ENCODE data around the gene OGT. TPM values are rescaled to one million over a fixed set of nuclear protein-coding genes. Genes with fewer than 3 reads are reported as not detected.

Gene OGT
- total RNA-seq, 1 experiment from 2014 or later: 143 TPM

GRCh38 chrX:71615954-71616353 is 83.0 kb downstream of the OGT start:
- CTCF ChIA-PET: no interaction called here
- Histone ChIP-seq H3K9me3 (ENCODE audit: control insufficient read depth in 1 of 2, insufficient read depth in 1 of 2, low read depth in 1 of 2, low read length in 2 of 2) (no peaks in the 10 kb centered on the region), H3K4me3 (replicated peaks in 1 of 2; ENCODE audit: low read depth in 1 of 2, low read length in 2 of 2) (no peak overlapping the region), H4K20me1 (ENCODE audit: insufficient read depth) (no peaks in the 10 kb centered on the region), H3K79me2 (ENCODE audit: insufficient read depth, low read length) (no peaks in the 10 kb centered on the region), H3K9me2 (ENCODE audit: insufficient read depth) (no peaks in the 10 kb centered on the region), H3K4me2 (ENCODE audit: low read length) (no peak overlapping the region), H2AFZ (ENCODE audit: low read depth, low read length, poor library complexity, severe bottlenecking) (no peak overlapping the region), H3K27me3 (ENCODE audit: insufficient read depth, low read length) (no peaks in the 10 kb centered on the region), H3K9ac (ENCODE audit: low read length) (no peak overlapping the region), H3K4me1 (ENCODE audit: control insufficient read depth in 1 of 2, insufficient read depth in 2 of 2, low read length in 2 of 2) (no peaks in the 10 kb centered on the region; a peak in 1 of 4 replicates), H3K36me3 (ENCODE audit: control insufficient read depth in 1 of 2, insufficient read depth in 2 of 2, low read length in 2 of 2) (no peaks in the 10 kb centered on the region), H3K27ac (ENCODE audit: low read depth, low read length) (no peak overlapping the region)
- intact Hi-C loops (cut with micrococcal nuclease): no loop called here
- POLR2A ChIA-PET: no interaction called here
- no TSS peak for BruUV-seq (replicated peaks)
- ATAC-seq (no peak), DNase-seq (ENCODE audit: low read depth, low spot score) (no peak)
- RAD21 ChIA-PET (ENCODE audit: low non-redundant PET in 1 of 2, low total read pairs in 2 of 2, uncharacterized antibody in 2 of 2, unreplicated experiment in 2 of 2): no interaction called here
- TF ChIP-seq CBX3 (IDR thresholded peaks at IDR 0.05; ENCODE audit: low read depth) (no peak), RAD21 (IDR thresholded peaks at IDR 0.05; ENCODE audit: low read depth) (no peak), TCF7L2 (IDR thresholded peaks at IDR 0.05; ENCODE audit: borderline replicate concordance, extremely low read depth, insufficient read depth, insufficient read length) (no peak), EZH2phosphoT487 (IDR thresholded peaks at IDR 0.05; ENCODE audit: borderline replicate concordance) (no peak)

- no peak overlapping the region for H3K9ac ChIP-seq (ENCODE audit: low read length)
- ChIA-PET POLR2A (no interaction called here), CTCF (no interaction called here), RAD21 (ENCODE audit: low non-redundant PET in 1 of 2, low total read pairs in 2 of 2, uncharacterized antibody in 2 of 2, unreplicated experiment in 2 of 2) (no interaction called here)
- BruUV-seq (replicated peaks): no TSS peak
- no peak overlapping the region for H2AFZ ChIP-seq (ENCODE audit: low read depth, low read length, poor library complexity, severe bottlenecking)
- DNase-seq (ENCODE audit: low read depth, low spot score): no peak
- H3K27ac ChIP-seq (ENCODE audit: low read depth, low read length): no peak overlapping the region
- H3K27me3 ChIP-seq (ENCODE audit: insufficient read depth, low read length): no peaks in the 10 kb centered on the region
- H3K36me3 ChIP-seq (ENCODE audit: control insufficient read depth in 1 of 2, insufficient read depth in 2 of 2, low read length in 2 of 2): no peaks in the 10 kb centered on the region
- no peaks in the 10 kb centered on the region for H4K20me1 ChIP-seq (ENCODE audit: insufficient read depth)
- H3K4me1 ChIP-seq (ENCODE audit: control insufficient read depth in 1 of 2, insufficient read depth in 2 of 2, low read length in 2 of 2): no peaks in the 10 kb centered on the region; a peak in 1 of 4 replicates
- no peaks in the 10 kb centered on the region for H3K9me2 ChIP-seq (ENCODE audit: insufficient read depth)
- H3K4me3 ChIP-seq (replicated peaks in 1 of 2; ENCODE audit: low read depth in 1 of 2, low read length in 2 of 2): no peak overlapping the region
- H3K4me2 ChIP-seq (ENCODE audit: low read length): no peak overlapping the region
- ATAC-seq: no peak
- no peaks in the 10 kb centered on the region for H3K9me3 ChIP-seq (ENCODE audit: control insufficient read depth in 1 of 2, insufficient read depth in 1 of 2, low read depth in 1 of 2, low read length in 2 of 2)
- TF ChIP-seq ELF1 (IDR thresholded peaks at IDR 0.05; ENCODE audit: borderline replicate concordance, low read depth) (no peak), POLR2AphosphoS5 (IDR thresholded peaks at IDR 0.05; ENCODE audit: low read depth, low read length) (no peak), SRF (IDR thresholded peaks at IDR 0.05; ENCODE audit: low read depth) (no peak), RAD21 (IDR thresholded peaks at IDR 0.05; ENCODE audit: low read depth) (no peak)
- TF ChIP-seq, protein P1, sequence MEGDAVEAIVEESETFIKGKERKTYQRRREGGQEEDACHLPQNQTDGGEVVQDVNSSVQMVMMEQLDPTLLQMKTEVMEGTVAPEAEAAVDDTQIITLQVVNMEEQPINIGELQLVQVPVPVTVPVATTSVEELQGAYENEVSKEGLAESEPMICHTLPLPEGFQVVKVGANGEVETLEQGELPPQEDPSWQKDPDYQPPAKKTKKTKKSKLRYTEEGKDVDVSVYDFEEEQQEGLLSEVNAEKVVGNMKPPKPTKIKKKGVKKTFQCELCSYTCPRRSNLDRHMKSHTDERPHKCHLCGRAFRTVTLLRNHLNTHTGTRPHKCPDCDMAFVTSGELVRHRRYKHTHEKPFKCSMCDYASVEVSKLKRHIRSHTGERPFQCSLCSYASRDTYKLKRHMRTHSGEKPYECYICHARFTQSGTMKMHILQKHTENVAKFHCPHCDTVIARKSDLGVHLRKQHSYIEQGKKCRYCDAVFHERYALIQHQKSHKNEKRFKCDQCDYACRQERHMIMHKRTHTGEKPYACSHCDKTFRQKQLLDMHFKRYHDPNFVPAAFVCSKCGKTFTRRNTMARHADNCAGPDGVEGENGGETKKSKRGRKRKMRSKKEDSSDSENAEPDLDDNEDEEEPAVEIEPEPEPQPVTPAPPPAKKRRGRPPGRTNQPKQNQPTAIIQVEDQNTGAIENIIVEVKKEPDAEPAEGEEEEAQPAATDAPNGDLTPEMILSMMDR (IDR thresholded peaks at IDR 0.05 in 2 of 3, conservative IDR thresholded peaks at IDR 0.05 in 1 of 3; ENCODE audit: borderline replicate concordance in 1 of 3, insufficient read depth in 1 of 3, low read depth in 2 of 3, low read length in 2 of 3): no peak
- H3K79me2 ChIP-seq (ENCODE audit: insufficient read depth, low read length): no peaks in the 10 kb centered on the region
- intact Hi-C loops (cut with micrococcal nuclease): no loop called here
Observed at GRCh38 chrX:71616672-71617529, 84.0 kb downstream of the OGT start.

Measured in HCT116 (cell line).